HCT116 (cell line): ENCODE results near the gene SCN3B. TPM values are rescaled to one million over a fixed set of nuclear protein-coding genes. Genes with fewer than 3 reads are reported as not detected.

Experiments used
- ATAC-seq: fragments of 200-7000 bp; cut with Tn5 transposase; 2 replicates; pipeline ENCODE4 v1.9.1; 2020; ENCODE audit warnings: mild to moderate bottlenecking, moderate library complexity
- BruUV-seq: library from RNA; stranded (reverse); fragments of 400-500 nt; replicated peaks from 2 replicates; lab custom pipeline; 2021; lab: Mats Ljungman, UMichigan
- CTCF ChIA-PET: fragments of 300-600 bp; sonication (Branson Sonifier 250); formaldehyde crosslinking; loops from one replicate; lab custom pipeline; 2021; ENCODE audit warnings: antibody characterized with exemption; lab: Charles Lee
- POLR2A ChIA-PET: fragments of 300-600, 350-600 bp; sonication (Branson Sonifier 250); formaldehyde crosslinking; loops from one replicate; lab custom pipeline; 2021; ENCODE audit warnings: antibody characterized with exemption; lab: Charles Lee
- RAD21 ChIA-PET, 2 experiments: fragments of 300-600 bp; sonication (Branson Sonifier 250); formaldehyde crosslinking; loops; one replicate each; lab custom pipeline; 2023; ENCODE audit warnings: low total read pairs in 2 of 2; ENCODE audit not compliant: uncharacterized antibody in 2 of 2, unreplicated experiment in 2 of 2, low non-redundant PET in 1 of 2; lab: Charles Lee
- DNase-seq: peaks from one replicate; pipeline ENCODE4 v3.0.0-alpha.2; 2010; ENCODE audit warnings: low read depth, low spot score
- H2AFZ ChIP-seq: fragments of 200-600 bp; shearing (Covaris generic), sonication (generic); 2 replicates; pipeline ENCODE4 v1.6.1; 2017; ENCODE audit warnings: low read depth, mixed run types, mixed read lengths, antibody characterized with exemption, low read length; ENCODE audit not compliant: poor library complexity, severe bottlenecking
- H3K27ac ChIP-seq: 2 replicates; pipeline ENCODE4 v1.5.1; 2012; ENCODE audit warnings: low read depth, low read length
- H3K27me3 ChIP-seq: fragments of 200-600 bp; sonication (generic); 2 replicates; pipeline ENCODE4 v1.6.1; 2016; ENCODE audit warnings: mixed run types, low read length, mixed read lengths; ENCODE audit not compliant: insufficient read depth
- H3K36me3 ChIP-seq, 2 experiments: fragments of 200-500 bp in 1 of 2; fragments of 200-600 bp in 1 of 2; sonication (Bioruptor generic) in 1 of 2; sonication (generic) in 1 of 2; 2 replicates each; pipeline versions ENCODE4 v1.5.1 to v1.6.1; 2014 to 2016; ENCODE audit warnings: low read length in 2 of 2, inconsistent platforms in 1 of 2, mixed read lengths in 1 of 2, mixed run types in 1 of 2; ENCODE audit not compliant: insufficient read depth in 2 of 2, control insufficient read depth in 1 of 2
- H3K4me1 ChIP-seq, 2 experiments: fragments of 200-600 bp in 1 of 2; sonication (generic) in 1 of 2; 2 replicates each; pipeline versions ENCODE4 v1.5.1 to v1.6.1; 2012 to 2017; ENCODE audit warnings: low read length in 2 of 2, inconsistent platforms in 1 of 2, mild to moderate bottlenecking in 1 of 2, mixed read lengths in 1 of 2, mixed run types in 1 of 2, moderate library complexity in 1 of 2; ENCODE audit not compliant: insufficient read depth in 2 of 2, control insufficient read depth in 1 of 2
- H3K4me2 ChIP-seq: fragments of 200-600 bp; sonication (generic); 2 replicates; pipeline ENCODE4 v1.6.1; 2017; ENCODE audit warnings: mixed run types, low read length, mixed read lengths
- H3K4me3 ChIP-seq, 2 experiments: fragments of 200-600 bp in 1 of 2; sonication (generic) in 1 of 2; replicated peaks in 1 of 2; 2 replicates each; pipeline ENCODE4 v1.5.1; 2011 to 2016; ENCODE audit warnings: low read length in 2 of 2, control low read depth in 1 of 2, low read depth in 1 of 2, mild to moderate bottlenecking in 1 of 2, mixed read lengths in 1 of 2, mixed run types in 1 of 2
- H3K79me2 ChIP-seq: fragments of 200-600 bp; sonication (generic); 2 replicates; pipeline ENCODE4 v1.6.1; 2017; ENCODE audit warnings: mild to moderate bottlenecking, mixed run types, low read length, moderate library complexity, mixed read lengths; ENCODE audit not compliant: insufficient read depth
- H3K9ac ChIP-seq: fragments of 200-600 bp; sonication (generic); 2 replicates; pipeline ENCODE4 v1.6.1; 2016; ENCODE audit warnings: low read length, mixed read lengths
- H3K9me2 ChIP-seq: fragments of 200-600 bp; sonication (generic), shearing (Covaris generic); 2 replicates; pipeline ENCODE4 v1.6.1; 2017; ENCODE audit warnings: mixed run types, mild to moderate bottlenecking, moderate library complexity; ENCODE audit not compliant: insufficient read depth
- H3K9me3 ChIP-seq, 2 experiments: fragments of 200-500 bp in 1 of 2; fragments of 200-600 bp in 1 of 2; sonication (Bioruptor generic) in 1 of 2; sonication (generic) in 1 of 2; 2 replicates each; pipeline ENCODE4 v1.6.1; 2014 to 2017; ENCODE audit warnings: low read length in 2 of 2, mixed read lengths in 2 of 2, inconsistent platforms in 1 of 2, low read depth in 1 of 2, mild to moderate bottlenecking in 1 of 2, mixed run types in 1 of 2, moderate library complexity in 1 of 2; ENCODE audit not compliant: control insufficient read depth in 1 of 2, insufficient read depth in 1 of 2
- H4K20me1 ChIP-seq: fragments of 200-600 bp; sonication (generic), shearing (Covaris generic); 2 replicates; pipeline ENCODE4 v1.6.1; 2017; ENCODE audit warnings: mixed run types, mild to moderate bottlenecking, moderate library complexity; ENCODE audit not compliant: insufficient read depth
- CBX3 ChIP-seq: IDR thresholded peaks from 2 replicates; pipeline ENCODE4 v1.6.1; 2012; ENCODE audit warnings: low read depth
- EZH2 ChIP-seq: fragments of 200-600 bp; sonication (generic); IDR thresholded peaks from 2 replicates; pipeline ENCODE4 v1.6.1; 2017; ENCODE audit warnings: antibody characterized with exemption, mixed run types
- EZH2phosphoT487 ChIP-seq: fragments of 200-600 bp; IDR thresholded peaks from 2 replicates; pipeline ENCODE4 v1.6.1; 2018; ENCODE audit warnings: antibody characterized with exemption, borderline replicate concordance
- JUND ChIP-seq: IDR thresholded peaks from 2 replicates; pipeline ENCODE4 v1.6.1; 2012
- RAD21 ChIP-seq: IDR thresholded peaks from 2 replicates; pipeline ENCODE4 v1.6.1; 2012; ENCODE audit warnings: low read depth, mild to moderate bottlenecking
- SIN3A ChIP-seq: IDR thresholded peaks from 2 replicates; pipeline ENCODE4 v1.6.1; 2012; ENCODE audit warnings: low read depth
- SP1 ChIP-seq: IDR thresholded peaks from 2 replicates; pipeline ENCODE4 v1.6.1; 2012; ENCODE audit warnings: low read depth
- TCF7L2 ChIP-seq: IDR thresholded peaks from 2 replicates; pipeline ENCODE4 v1.7.0; 2011; ENCODE audit warnings: borderline replicate concordance, inconsistent platforms; ENCODE audit not compliant: insufficient read depth, insufficient read length; ENCODE audit errors: extremely low read depth
- YY1 ChIP-seq: IDR thresholded peaks from 2 replicates; pipeline ENCODE4 v1.6.1; 2011; ENCODE audit warnings: low read length, low read depth, moderate library complexity, mild to moderate bottlenecking; ENCODE audit not compliant: insufficient replicate concordance; ENCODE audit errors: extremely low read depth
- ZFX ChIP-seq: fragments of 450-650 bp; IDR thresholded peaks from 2 replicates; pipeline ENCODE4 v1.6.1; 2017
- ZNF274 ChIP-seq: fragments of 200-500 bp; sonication (Bioruptor generic); IDR thresholded peaks from 2 replicates; pipeline ENCODE4 v1.6.1; 2014; ENCODE audit warnings: mild to moderate bottlenecking, low read depth, low read length, inconsistent platforms
- intact Hi-C: fragments of 100-400 bp; cut with micrococcal nuclease; formaldehyde crosslinking; loops from 2 replicates; pipeline ENCODE4 v1.10.0; 2022
- total RNA-seq: library from RNA; stranded (reverse); gene quantifications from one replicate; pipeline ENCODE4 v1.2.1, GENCODE V29; 2021; ENCODE audit not compliant: unreplicated experiment
- TF ChIP-seq, protein P1 (sequence below): IDR thresholded peaks from 2 replicates; pipeline ENCODE4 v1.6.1; 2012
- TF ChIP-seq, protein P2 (sequence below): IDR thresholded peaks from 2 replicates; pipeline ENCODE4 v1.6.1; 2011; ENCODE audit warnings: mild to moderate bottlenecking, low read length, moderate library complexity; ENCODE audit not compliant: insufficient replicate concordance; ENCODE audit errors: extremely low read depth
- TF ChIP-seq, protein P3 (sequence below): IDR thresholded peaks from 2 replicates; pipeline ENCODE4 v1.6.1; 2012
- TF ChIP-seq, protein P4 (sequence below), 3 experiments: fragments of 200-600 bp in 1 of 3; sonication (generic) in 1 of 3; IDR thresholded peaks in 2 of 3; conservative IDR thresholded peaks in 1 of 3; 2 replicates each; pipeline ENCODE4 v1.5.1; 2012 to 2017; ENCODE audit warnings: low read depth in 2 of 3, low read length in 2 of 3, antibody characterized with exemption in 1 of 3, borderline replicate concordance in 1 of 3, control low read depth in 1 of 3, mild to moderate bottlenecking in 1 of 3, mixed read lengths in 1 of 3, mixed run types in 1 of 3, moderate library complexity in 1 of 3; ENCODE audit not compliant: insufficient read depth in 1 of 3

SCN3B gene
- total RNA-seq, 1 experiment from 2014 or later = 0.05 TPM

DNA sequence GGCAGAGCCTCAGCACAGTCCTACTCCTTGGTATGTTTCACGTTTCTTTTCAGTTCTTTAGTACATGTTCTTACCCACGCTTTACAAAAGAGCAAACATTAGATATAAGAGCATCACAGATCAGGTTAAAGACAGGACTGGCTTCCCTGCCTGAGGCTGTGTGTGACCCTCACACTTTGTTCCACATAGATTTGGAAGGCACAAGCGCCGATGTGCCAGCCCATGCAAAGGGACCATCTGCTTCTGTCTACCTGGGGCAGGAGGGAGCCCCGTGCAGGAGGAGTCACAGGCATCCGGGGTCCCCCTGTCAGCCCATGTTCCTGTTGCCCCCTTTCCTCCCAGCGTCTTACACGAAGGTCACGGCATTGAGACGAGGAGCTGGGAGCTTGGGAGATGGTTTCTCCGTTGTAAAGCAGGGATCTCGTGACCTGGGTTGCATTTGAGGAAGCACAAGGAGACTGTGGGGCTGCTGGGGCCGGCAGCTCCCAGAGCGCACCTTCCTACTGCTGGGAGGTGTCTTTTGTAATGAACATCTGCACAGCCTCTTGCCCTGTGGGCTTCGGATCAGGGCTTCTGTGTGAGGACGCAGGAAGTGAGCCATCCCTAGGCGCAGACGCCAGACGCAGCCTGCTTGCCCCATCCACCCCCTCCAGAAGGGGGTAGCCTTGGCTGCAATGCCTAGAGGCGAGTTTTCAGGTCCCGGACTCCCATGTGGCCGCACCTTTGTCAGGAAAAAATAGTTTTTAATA, 72.6 kb downstream of the SCN3B start (continued):
- TF ChIP-seq, protein P1, sequence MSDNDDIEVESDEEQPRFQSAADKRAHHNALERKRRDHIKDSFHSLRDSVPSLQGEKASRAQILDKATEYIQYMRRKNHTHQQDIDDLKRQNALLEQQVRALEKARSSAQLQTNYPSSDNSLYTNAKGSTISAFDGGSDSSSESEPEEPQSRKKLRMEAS = no peak
- no peak for TF ChIP-seq YY1
- TF ChIP-seq, protein P2, sequence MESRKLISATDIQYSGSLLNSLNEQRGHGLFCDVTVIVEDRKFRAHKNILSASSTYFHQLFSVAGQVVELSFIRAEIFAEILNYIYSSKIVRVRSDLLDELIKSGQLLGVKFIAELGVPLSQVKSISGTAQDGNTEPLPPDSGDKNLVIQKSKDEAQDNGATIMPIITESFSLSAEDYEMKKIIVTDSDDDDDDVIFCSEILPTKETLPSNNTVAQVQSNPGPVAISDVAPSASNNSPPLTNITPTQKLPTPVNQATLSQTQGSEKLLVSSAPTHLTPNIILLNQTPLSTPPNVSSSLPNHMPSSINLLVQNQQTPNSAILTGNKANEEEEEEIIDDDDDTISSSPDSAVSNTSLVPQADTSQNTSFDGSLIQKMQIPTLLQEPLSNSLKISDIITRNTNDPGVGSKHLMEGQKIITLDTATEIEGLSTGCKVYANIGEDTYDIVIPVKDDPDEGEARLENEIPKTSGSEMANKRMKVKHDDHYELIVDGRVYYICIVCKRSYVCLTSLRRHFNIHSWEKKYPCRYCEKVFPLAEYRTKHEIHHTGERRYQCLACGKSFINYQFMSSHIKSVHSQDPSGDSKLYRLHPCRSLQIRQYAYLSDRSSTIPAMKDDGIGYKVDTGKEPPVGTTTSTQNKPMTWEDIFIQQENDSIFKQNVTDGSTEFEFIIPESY = no peak
- TF ChIP-seq, all 23 proteins: peak for 0

DNA sequence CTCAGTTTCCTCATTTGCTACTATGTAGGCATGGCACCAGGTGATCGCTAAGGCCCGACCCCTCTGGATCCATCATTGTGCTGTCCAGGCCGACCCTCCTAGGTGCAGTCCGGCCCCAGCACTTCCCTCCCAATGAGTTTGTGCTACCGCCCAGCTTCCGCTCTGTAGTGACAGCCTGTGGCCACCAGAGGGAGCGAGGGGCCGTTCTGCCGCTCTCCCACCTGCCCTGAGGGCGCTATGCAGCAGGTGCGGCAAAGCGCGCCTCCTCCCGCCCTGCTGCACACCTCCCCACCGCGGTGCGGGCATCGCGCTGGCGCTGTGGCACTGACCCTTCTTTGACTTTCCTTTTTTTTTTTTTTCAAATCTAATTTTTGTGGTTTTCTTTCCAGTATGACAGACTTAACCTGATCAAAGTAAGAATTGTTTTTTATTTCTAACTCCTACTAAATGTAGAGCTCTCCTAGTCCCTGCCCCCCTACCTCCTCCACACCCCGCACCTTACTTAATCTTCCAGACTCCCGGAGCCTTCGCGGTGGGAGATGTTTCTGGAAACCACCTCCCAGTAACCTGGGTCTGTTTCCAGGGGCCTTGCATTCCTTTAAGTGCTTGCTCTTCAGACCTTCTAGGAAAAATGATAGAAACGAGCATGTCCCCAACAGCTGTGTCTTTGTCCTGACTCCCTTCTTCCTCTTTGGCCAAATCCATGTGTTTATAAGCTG, 73.7 kb downstream of the SCN3B start:
- Histone ChIP-seq H3K27me3 (peaks cover 12% of the 10 kb centered on the region), H2AFZ (no peak overlapping the region), H3K4me1 (peaks cover 2 to 11% of the 10 kb centered on the region in 2 experiments; a peak in 3 of 4 replicates), H3K36me3 (no peaks in the 10 kb centered on the region), H4K20me1 (no peaks in the 10 kb centered on the region), H3K9ac (no peak overlapping the region), H3K9me2 (no peaks in the 10 kb centered on the region), H3K4me3 (no peak overlapping the region), H3K4me2 (peak overlapping the region; percentile 19; the same call in 1 of the 2 replicates), H3K9me3 (no peaks in the 10 kb centered on the region), H3K27ac (no peak overlapping the region), H3K79me2 (no peaks in the 10 kb centered on the region)
- DNase-seq = peak; percentile 41
- intact Hi-C loops = loop anchor here (1.0 to 5.0 kb wide), 2 partner anchors 57 to 127 kb away; no protein-coding TSS in a partner anchor
- POLR2A ChIA-PET = interaction anchor here (1.1 kb wide), 1 partner anchor 10 kb away, joined by 3 read pairs; no protein-coding TSS in a partner anchor
- CTCF ChIA-PET = interaction anchor here (0.7 to 2.4 kb wide), 19 partner anchors 9 to 319 kb away, joined by 3 to 33 read pairs (median 3); partner anchors contain the start of gene SCN3B
- RAD21 ChIA-PET = interaction anchor here (0.6 to 1.5 kb wide), 3 partner anchors 60 to 477 kb away, joined by 4 to 7 read pairs (median 4); no protein-coding TSS in a partner anchor
- peak; percentile 91 for ATAC-seq
- no TSS peak for BruUV-seq
- no peak for TF ChIP-seq JUND
- TF ChIP-seq, protein P1 = peak; percentile 80
- TF ChIP-seq EZH2phosphoT487 = no peak
- no peak for TF ChIP-seq SIN3A
- peak; percentile 46 for TF ChIP-seq TCF7L2
- no peak for TF ChIP-seq SP1
- no peak for TF ChIP-seq ZNF274
- TF ChIP-seq EZH2 = no peak
- peak; percentile 64; the same call in 1 of the 2 replicates for TF ChIP-seq CBX3
- TF ChIP-seq, protein P3, sequence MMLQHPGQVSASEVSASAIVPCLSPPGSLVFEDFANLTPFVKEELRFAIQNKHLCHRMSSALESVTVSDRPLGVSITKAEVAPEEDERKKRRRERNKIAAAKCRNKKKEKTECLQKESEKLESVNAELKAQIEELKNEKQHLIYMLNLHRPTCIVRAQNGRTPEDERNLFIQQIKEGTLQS = no peak
- TF ChIP-seq, protein P4, sequence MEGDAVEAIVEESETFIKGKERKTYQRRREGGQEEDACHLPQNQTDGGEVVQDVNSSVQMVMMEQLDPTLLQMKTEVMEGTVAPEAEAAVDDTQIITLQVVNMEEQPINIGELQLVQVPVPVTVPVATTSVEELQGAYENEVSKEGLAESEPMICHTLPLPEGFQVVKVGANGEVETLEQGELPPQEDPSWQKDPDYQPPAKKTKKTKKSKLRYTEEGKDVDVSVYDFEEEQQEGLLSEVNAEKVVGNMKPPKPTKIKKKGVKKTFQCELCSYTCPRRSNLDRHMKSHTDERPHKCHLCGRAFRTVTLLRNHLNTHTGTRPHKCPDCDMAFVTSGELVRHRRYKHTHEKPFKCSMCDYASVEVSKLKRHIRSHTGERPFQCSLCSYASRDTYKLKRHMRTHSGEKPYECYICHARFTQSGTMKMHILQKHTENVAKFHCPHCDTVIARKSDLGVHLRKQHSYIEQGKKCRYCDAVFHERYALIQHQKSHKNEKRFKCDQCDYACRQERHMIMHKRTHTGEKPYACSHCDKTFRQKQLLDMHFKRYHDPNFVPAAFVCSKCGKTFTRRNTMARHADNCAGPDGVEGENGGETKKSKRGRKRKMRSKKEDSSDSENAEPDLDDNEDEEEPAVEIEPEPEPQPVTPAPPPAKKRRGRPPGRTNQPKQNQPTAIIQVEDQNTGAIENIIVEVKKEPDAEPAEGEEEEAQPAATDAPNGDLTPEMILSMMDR (IDR thresholded peaks at IDR 0.05 in 2 of 3, conservative IDR thresholded peaks at IDR 0.05 in 1 of 3; ENCODE audit: borderline replicate concordance in 1 of 3, insufficient read depth in 1 of 3, low read depth in 2 of 3, low read length in 2 of 3) = peak; percentile 91 to 98 (median 97)
- TF ChIP-seq RAD21 = peak; percentile 86
- no peak for TF ChIP-seq ZFX
